Stimulated activated CD8-positive, alpha-beta memory T cell treated with anti-CD3 and anti-CD28 coated beads, Interleukin-7, amount 100 ng/mL, for 48 hours (primary cell): Measurements from ENCODE around the gene MIXL1.

Experiments used
- DNase-seq, 2 donors: peaks; one replicate each; pipeline ENCODE4 v3.0.0-alpha.2; 2020; ENCODE audit warnings: low read depth in 1 of 2; ENCODE audit errors: extremely low read depth in 1 of 2

The MIXL1 gene

DNA sequence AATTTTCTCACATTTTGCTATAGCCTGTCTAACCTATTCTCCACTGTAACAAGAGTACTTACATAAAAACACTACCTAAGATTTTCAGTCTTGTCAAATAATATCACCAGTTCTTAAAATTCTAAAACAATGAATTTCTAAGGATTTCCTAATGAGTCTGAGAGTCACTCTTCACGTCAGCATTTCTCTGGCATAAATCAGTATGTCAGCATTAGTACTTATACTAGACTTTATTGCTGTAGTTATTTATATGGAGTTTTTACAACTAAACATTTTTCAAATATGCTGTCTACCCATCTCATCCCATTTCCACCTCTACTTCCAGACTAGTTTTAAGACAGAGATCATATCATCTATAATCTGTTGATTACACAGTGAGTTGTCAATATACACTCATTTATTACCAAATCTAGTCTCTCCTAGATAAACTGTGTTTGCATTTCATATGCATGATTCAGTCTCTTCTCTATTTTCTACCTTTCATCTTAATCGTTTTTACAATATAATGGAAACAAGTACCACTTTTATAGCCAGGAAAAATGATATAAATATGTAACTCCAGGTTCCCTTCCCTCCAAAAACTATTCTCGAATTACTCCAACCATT lies 52.7 kb downstream of the MIXL1 start:
- DNase-seq: no peak
